GM21717 (cell line): ENCODE results near the gene TMED9.
A peak's percentile ranks its signal among the peaks of the same experiment; 100 is the strongest.
"Not testable (repeated sequence)": the region's sequence is repeated elsewhere in the genome, so short reads cannot be mapped to it uniquely, and the experiment has no call there.

Experiments used
- ATAC-seq: cut with Tn5 transposase; IDR thresholded peaks from one replicate; pipeline ENCODE4 v1.9.1; 2021; ENCODE audit warnings: mild to moderate bottlenecking, moderate library complexity; ENCODE audit not compliant: unreplicated experiment

The TMED9 gene

GRCh38 chr5:177592010-177592834, at the start of gene TMED9:
TSS of gene TMED9 (plus strand) at chr5:177592203. CDS start at chr5:177592215, 12 bp downstream.
- peak; percentile 93 for ATAC-seq

- no peak for ATAC-seq
Measured at GRCh38 chr5:177542816-177543465, 49.1 kb upstream of the TMED9 start.

GRCh38 chr5:177545487-177546257, 46.3 kb upstream of the TMED9 start:
- no peak for ATAC-seq

GRCh38 chr5:177546258-177546741, 45.7 kb upstream of the TMED9 start:
- no peak for ATAC-seq

GRCh38 chr5:177547736-177548135, 44.3 kb upstream of the TMED9 start:
- ATAC-seq = no peak

GRCh38 chr5:177548495-177548894, 43.5 kb upstream of the TMED9 start:
- no peak for ATAC-seq

GRCh38 chr5:177550122-177550521, 41.9 kb upstream of the TMED9 start:
- no peak for ATAC-seq

GRCh38 chr5:177552839-177553455, 39.1 kb upstream of the TMED9 start:
- no peak for ATAC-seq

- peak; percentile 27 for ATAC-seq
Measured at GRCh38 chr5:177553671-177554429, 38.2 kb upstream of the TMED9 start.

GRCh38 chr5:177554474-177555111, 37.4 kb upstream of the TMED9 start, which contains the start of gene FAM193B:
TSS of gene FAM193B (minus strand) at chr5:177554563. CDS start at chr5:177554458, 105 bp downstream.
- ATAC-seq = peak; percentile 90

GRCh38 chr5:177555228-177555627, 36.8 kb upstream of the TMED9 start:
- ATAC-seq = no peak

- ATAC-seq = no peak
Measured at GRCh38 chr5:177555665-177556064, 36.3 kb upstream of the TMED9 start.

- ATAC-seq = no peak
Measured at GRCh38 chr5:177557041-177557647, 34.9 kb upstream of the TMED9 start.

- ATAC-seq = no peak
Measured at GRCh38 chr5:177557796-177558195, 34.2 kb upstream of the TMED9 start.

- ATAC-seq = not testable (repeated sequence)
Measured at GRCh38 chr5:177559446-177559941, 32.5 kb upstream of the TMED9 start.

GRCh38 chr5:177565046-177565445, 27.0 kb upstream of the TMED9 start:
- ATAC-seq = no peak

GRCh38 chr5:177568326-177568725, 23.7 kb upstream of the TMED9 start:
- ATAC-seq = no peak

GRCh38 chr5:177569894-177570293, 22.1 kb upstream of the TMED9 start:
- no peak for ATAC-seq

GRCh38 chr5:177575488-177575887, 16.5 kb upstream of the TMED9 start:
- no peak for ATAC-seq
